ENCODE data around the gene NEDD4L.

NEDD4L gene

GRCh38 chr18:58190842-58191530, 147.0 kb downstream of the NEDD4L start:
- no peak for DNase-seq

GRCh38 chr18:58191626-58192025, 147.6 kb downstream of the NEDD4L start:
- DNase-seq, result no peak

- no peak for DNase-seq
These were observed 148.5 kb downstream of the NEDD4L start for GRCh38 chr18:58192519-58192918.

- DNase-seq, result no peak
These were observed 150.0 kb downstream of the NEDD4L start for GRCh38 chr18:58194028-58194427.

- DNase-seq, result no peak
These were observed 151.3 kb downstream of the NEDD4L start for GRCh38 chr18:58195278-58195765.

GRCh38 chr18:58196164-58196563, 152.1 kb downstream of the NEDD4L start:
- no peak for DNase-seq

- no peak for DNase-seq
These were observed 153.2 kb downstream of the NEDD4L start for GRCh38 chr18:58196881-58197872.

GRCh38 chr18:58201268-58201667, 157.2 kb downstream of the NEDD4L start:
- DNase-seq, result no peak

- DNase-seq, result no peak
These were observed 158.0 kb downstream of the NEDD4L start for GRCh38 chr18:58201733-58202730.

GRCh38 chr18:58204776-58205442, 160.9 kb downstream of the NEDD4L start:
- no peak for DNase-seq

GRCh38 chr18:58205443-58206160, 161.6 kb downstream of the NEDD4L start:
- DNase-seq, result no peak

GRCh38 chr18:58207520-58208152, 163.6 kb downstream of the NEDD4L start:
- no peak for DNase-seq

GRCh38 chr18:58208207-58208932, 164.3 kb downstream of the NEDD4L start:
- no peak for DNase-seq

- no peak for DNase-seq
These were observed 165.3 kb downstream of the NEDD4L start for GRCh38 chr18:58209326-58209725.

- DNase-seq, result no peak
These were observed 167.5 kb downstream of the NEDD4L start for GRCh38 chr18:58211510-58211909.

GRCh38 chr18:58212274-58212673, 168.2 kb downstream of the NEDD4L start:
- DNase-seq, result no peak

- DNase-seq, result no peak
These were observed 169.4 kb downstream of the NEDD4L start for GRCh38 chr18:58213440-58213839.

GRCh38 chr18:58215011-58215410, 171.0 kb downstream of the NEDD4L start:
- no peak for DNase-seq

- DNase-seq, result no peak
These were observed 172.1 kb downstream of the NEDD4L start for GRCh38 chr18:58216071-58216481.

- no peak for DNase-seq
These were observed 173.0 kb downstream of the NEDD4L start for GRCh38 chr18:58217052-58217451.
